ENCODE measurements around the gene PLAAT2.

DNA sequence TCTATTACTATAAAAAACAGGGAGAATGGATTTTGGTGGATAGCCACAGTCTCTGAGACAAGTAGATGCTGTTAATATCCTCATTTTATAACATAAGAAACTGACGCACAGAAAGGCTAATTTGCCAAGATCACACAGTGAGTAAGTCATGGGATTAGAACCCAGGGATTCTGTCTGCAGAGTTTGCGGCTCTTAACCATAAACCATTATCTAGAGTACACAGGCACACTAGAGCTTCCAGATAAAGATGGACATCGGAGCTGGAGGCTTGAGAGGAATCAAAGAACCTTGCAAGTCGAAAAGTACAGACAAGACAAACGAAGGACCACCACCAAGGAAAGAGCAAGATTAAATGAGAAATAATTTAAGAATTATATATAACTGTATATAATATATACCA is 46.0 kb downstream of the PLAAT2 start:
- no peak for TF ChIP-seq CTCF (IDR thresholded peaks at IDR 0.05; ENCODE audit: low read depth, low read length, missing input control)
- no peak for TF ChIP-seq YY1 (IDR thresholded peaks at IDR 0.05)
- TF ChIP-seq MAX (IDR thresholded peaks at IDR 0.05) = no peak
- no peak for TF ChIP-seq RAD21 (IDR thresholded peaks at IDR 0.05)
